Vagina (tissue), 2 donors: ENCODE measurements around the gene AHCYL2. TPM values are rescaled to one million over a fixed set of nuclear protein-coding genes. Genes with fewer than 3 reads are reported as not detected.

Source experiments
- DNase-seq, 2 donors: peaks; one replicate each; pipeline ENCODE4 v3.0.0-alpha.2; 2017; ENCODE audit errors: extremely low spot score in 2 of 2
- H3K27ac ChIP-seq: fragments of 200-600 bp; sonication (generic); one replicate; pipeline ENCODE4 v1.5.1; 2019
- H3K27me3 ChIP-seq: fragments of 200-600 bp; sonication (generic); one replicate; pipeline ENCODE4 v1.5.1; 2019
- H3K36me3 ChIP-seq, 2 donors: fragments of 200-600 bp; sonication (generic); one replicate each; pipeline ENCODE4 v1.5.1; 2017 to 2019
- H3K4me1 ChIP-seq: fragments of 200-600 bp; sonication (generic); one replicate; pipeline ENCODE4 v1.5.1; 2019
- H3K4me3 ChIP-seq, 2 donors: fragments of 200-600 bp; sonication (generic); 1 replicate in 1 of 2; 2 replicates in 1 of 2; pipeline ENCODE4 v1.5.1; 2016 to 2019
- H3K9me3 ChIP-seq: fragments of 200-600 bp; sonication (generic); one replicate; pipeline ENCODE4 v1.5.1; 2019
- CTCF ChIP-seq, 3 experiments: fragments of 450-650 bp in 2 of 3; fragments of 200-600 bp in 1 of 3; sonication (generic) in 1 of 3; IDR thresholded peaks; one replicate each; pipeline ENCODE4 v1.5.1; 2017 to 2019; ENCODE audit warnings: antibody characterized with exemption in 3 of 3, mild to moderate bottlenecking in 2 of 3, moderate library complexity in 2 of 3
- POLR2A ChIP-seq, 2 donors: fragments of 450-650 bp; IDR thresholded peaks; one replicate each; pipeline ENCODE4 v1.6.1; 2017; ENCODE audit warnings: antibody characterized with exemption in 2 of 2, mild to moderate bottlenecking in 2 of 2, moderate library complexity in 2 of 2
- POLR2AphosphoS5 ChIP-seq, 2 donors: sonication (generic); formaldehyde crosslinking; IDR thresholded peaks; one replicate each; pipeline ENCODE4 v1.9.0; 2017; ENCODE audit warnings: antibody characterized with exemption in 2 of 2, mild to moderate bottlenecking in 2 of 2, low read depth in 1 of 2; ENCODE audit not compliant: insufficient read depth in 1 of 2
- intact Hi-C: fragments of 100-400 bp; cut with DNase I; formaldehyde crosslinking; loops from one replicate; pipeline ENCODE4 v1.15.1; 2023
- total RNA-seq: library from RNA; depleted of rRNA; stranded (reverse); fragments of >200 nt; gene quantifications from one replicate; pipeline ENCODE4 v1.2.3, GENCODE V29; 2016

Gene AHCYL2
- total RNA-seq, 1 donor from 2014 or later = 19.6 TPM

- TF ChIP-seq CTCF (IDR thresholded peaks at IDR 0.05) (no peak), POLR2AphosphoS5 (IDR thresholded peaks at IDR 0.05; ENCODE audit: insufficient read depth in 1 of 2, low read depth in 1 of 2) (no peak), POLR2A (IDR thresholded peaks at IDR 0.05) (no peak)
- intact Hi-C loops = no loop called here
- H3K36me3 ChIP-seq = no peaks in the 10 kb centered on the region
- no peaks in the 10 kb centered on the region for H3K9me3 ChIP-seq
- H3K4me3 ChIP-seq = no peak overlapping the region
- DNase-seq = no peak
- no peak overlapping the region for H3K27ac ChIP-seq
- H3K4me1 ChIP-seq = no peaks in the 10 kb centered on the region
- H3K27me3 ChIP-seq = no peaks in the 10 kb centered on the region
Observed at GRCh38 chr7:129265328-129265727, 40.5 kb downstream of the AHCYL2 start.

DNA sequence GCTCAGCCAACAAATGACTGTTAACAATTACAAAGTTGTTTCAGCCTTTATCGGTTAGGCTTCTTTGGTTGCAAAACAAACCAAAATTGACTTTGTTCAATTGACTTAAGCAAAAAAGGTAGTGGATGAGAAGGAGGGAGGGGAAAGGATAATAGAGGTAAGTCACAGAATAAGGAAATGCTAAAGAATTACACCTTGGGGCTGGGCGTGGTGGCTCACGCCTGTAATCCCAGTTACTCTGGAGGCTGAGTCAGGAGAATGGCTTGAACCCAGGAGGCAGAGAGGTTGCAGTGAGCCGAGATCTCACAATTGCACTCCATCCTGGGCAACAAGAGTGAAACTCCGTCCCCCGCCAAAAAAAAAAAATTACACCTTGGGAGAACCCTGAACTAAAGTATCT, 41.4 kb downstream of the AHCYL2 start:
- H3K9me3 ChIP-seq = no peaks in the 10 kb centered on the region
- H3K27me3 ChIP-seq = no peaks in the 10 kb centered on the region
- intact Hi-C loops = no loop called here
- no peak overlapping the region for H3K27ac ChIP-seq
- H3K4me3 ChIP-seq = no peak overlapping the region
- DNase-seq = no peak
- TF ChIP-seq POLR2A (IDR thresholded peaks at IDR 0.05) (no peak), CTCF (IDR thresholded peaks at IDR 0.05) (no peak), POLR2AphosphoS5 (IDR thresholded peaks at IDR 0.05; ENCODE audit: insufficient read depth in 1 of 2, low read depth in 1 of 2) (no peak)
- no peaks in the 10 kb centered on the region for H3K4me1 ChIP-seq
- H3K36me3 ChIP-seq = no peaks in the 10 kb centered on the region

DNA sequence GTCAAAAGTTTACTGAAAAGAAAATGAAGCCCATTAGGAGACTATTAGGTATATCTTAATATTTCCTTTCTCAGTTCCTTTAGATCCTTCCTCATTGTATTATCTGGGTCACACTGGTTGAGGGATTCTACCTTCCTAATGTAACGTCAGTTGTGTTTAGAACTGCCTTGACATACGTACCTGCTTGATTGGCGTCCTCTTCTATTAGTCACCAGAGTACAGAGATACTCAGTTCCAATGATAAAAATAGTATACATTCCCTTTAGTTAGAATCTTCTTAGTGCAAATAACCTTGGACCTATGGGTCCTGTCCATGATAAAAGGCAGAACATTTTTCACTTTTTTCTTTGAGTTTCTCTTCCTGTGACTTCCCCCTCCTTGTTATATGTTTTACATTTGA, 45.2 kb downstream of the AHCYL2 start:
- no peaks in the 10 kb centered on the region for H3K36me3 ChIP-seq
- TF ChIP-seq POLR2A (IDR thresholded peaks at IDR 0.05) (no peak), CTCF (IDR thresholded peaks at IDR 0.05) (no peak), POLR2AphosphoS5 (IDR thresholded peaks at IDR 0.05; ENCODE audit: insufficient read depth in 1 of 2, low read depth in 1 of 2) (no peak)
- no peak overlapping the region for H3K27ac ChIP-seq
- DNase-seq = no peak
- no peaks in the 10 kb centered on the region for H3K9me3 ChIP-seq
- H3K27me3 ChIP-seq = no peaks in the 10 kb centered on the region
- intact Hi-C loops = no loop called here
- H3K4me1 ChIP-seq = no peaks in the 10 kb centered on the region
- no peak overlapping the region for H3K4me3 ChIP-seq

DNA sequence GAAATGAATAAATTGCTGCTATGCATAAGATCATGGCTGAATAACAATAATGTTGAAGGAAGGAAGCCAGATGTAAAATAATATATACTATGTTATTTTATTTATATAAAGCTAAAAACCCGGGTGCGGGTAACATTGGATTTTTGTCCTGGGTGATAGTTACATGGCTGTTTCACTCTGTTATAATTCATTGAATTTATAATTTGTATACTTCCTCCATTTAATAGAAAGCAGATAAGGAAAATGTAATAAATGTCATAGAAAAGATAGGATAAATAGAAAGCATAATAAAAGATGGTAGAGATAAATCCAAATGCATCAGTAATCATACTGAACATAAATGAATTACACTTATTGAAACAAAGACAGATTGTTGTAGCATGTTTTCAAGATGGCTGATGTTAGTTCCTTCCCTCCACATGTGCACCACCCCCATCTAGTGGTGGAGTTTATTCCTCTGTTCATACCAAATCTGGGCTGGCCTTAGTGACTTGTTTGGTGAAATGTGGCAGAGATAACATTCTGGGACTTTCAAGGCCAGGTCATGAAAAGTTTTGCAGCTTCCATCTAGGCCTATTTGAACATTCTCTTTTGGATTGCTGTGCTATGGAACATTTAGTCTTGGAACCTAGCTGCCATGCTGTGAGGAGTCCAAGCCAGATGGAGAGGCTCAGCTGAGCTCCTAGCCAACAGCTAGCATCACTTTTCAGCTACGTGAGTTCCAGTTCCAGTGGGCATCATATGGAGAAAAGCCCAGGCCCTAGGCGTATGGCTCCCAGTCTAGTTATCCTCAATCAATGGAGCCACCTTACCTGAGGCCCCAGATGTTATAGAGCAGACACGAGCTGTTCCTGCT, 46.9 kb downstream of the AHCYL2 start:
- TF ChIP-seq POLR2A (IDR thresholded peaks at IDR 0.05) (no peak), POLR2AphosphoS5 (IDR thresholded peaks at IDR 0.05; ENCODE audit: insufficient read depth in 1 of 2, low read depth in 1 of 2) (no peak), CTCF (IDR thresholded peaks at IDR 0.05) (peak in 1 of 3 experiments; percentile 6)
- Histone ChIP-seq H3K4me1 (no peaks in the 10 kb centered on the region), H3K27ac (no peak overlapping the region), H3K27me3 (no peaks in the 10 kb centered on the region), H3K36me3 (no peaks in the 10 kb centered on the region), H3K9me3 (no peaks in the 10 kb centered on the region), H3K4me3 (no peak overlapping the region)
- intact Hi-C loops = no loop called here
- no peak for DNase-seq

- intact Hi-C loops = no loop called here
- Histone ChIP-seq H3K4me3 (no peak overlapping the region), H3K9me3 (no peaks in the 10 kb centered on the region), H3K27ac (no peak overlapping the region), H3K27me3 (no peaks in the 10 kb centered on the region), H3K36me3 (no peaks in the 10 kb centered on the region), H3K4me1 (no peaks in the 10 kb centered on the region)
- TF ChIP-seq POLR2A (IDR thresholded peaks at IDR 0.05) = no peak
- TF ChIP-seq POLR2AphosphoS5 (IDR thresholded peaks at IDR 0.05; ENCODE audit: insufficient read depth in 1 of 2, low read depth in 1 of 2) = no peak
- no peak for TF ChIP-seq CTCF (IDR thresholded peaks at IDR 0.05)
- DNase-seq = no peak
Observed at GRCh38 chr7:129273936-129274335, 49.1 kb downstream of the AHCYL2 start.
